ENCODE measurements around the gene GTPBP1. TPM values are rescaled to one million over a fixed set of nuclear protein-coding genes. Genes with fewer than 3 reads are reported as not detected.

GTPBP1 gene
- total RNA-seq, 1 experiment from 2014 or later, result 108 TPM

GRCh38 chr22:38758276-38758945 is 52.7 kb downstream of the GTPBP1 start:
- peaks cover 11% of the 10 kb centered on the region for H3K23me2 ChIP-seq (ENCODE audit: insufficient read length, low read depth, low read length, poor library complexity, severe bottlenecking)
- no peak overlapping the region for H3K18ac ChIP-seq (ENCODE audit: insufficient read length, low read depth, low read length)
- H3K27ac ChIP-seq (ENCODE audit: insufficient read length, low read depth, low read length), result no peak overlapping the region
- H2AK5ac ChIP-seq (ENCODE audit: insufficient read length, low read length), result no peak overlapping the region
- no peak overlapping the region for H4K8ac ChIP-seq (replicated peaks; ENCODE audit: insufficient read length, low read depth, low read length)
- H3T11ph ChIP-seq (ENCODE audit: low read length), result no peak overlapping the region
- peaks cover 5% of the 10 kb centered on the region; the same call in 1 of the 2 replicates for H3K4me1 ChIP-seq (ENCODE audit: insufficient read depth, low read length)
- H3K56ac ChIP-seq (ENCODE audit: insufficient read length, low read depth, low read length), result no peak overlapping the region
- peaks cover 3% of the 10 kb centered on the region for H3K27me3 Mint-ChIP-seq (ENCODE audit: low read depth)
- H3K36me3 Mint-ChIP-seq (ENCODE audit: insufficient read depth in 1 of 3, low read depth in 3 of 3), result no peaks in the 10 kb centered on the region
- no peak overlapping the region for H4K91ac ChIP-seq (ENCODE audit: insufficient read length, low read depth, low read length)
- H3K27me3 ChIP-seq (ENCODE audit: insufficient read depth, low read length), result no peaks in the 10 kb centered on the region; the same call in 1 of the 2 replicates
- no peak overlapping the region for H2AFZ ChIP-seq (ENCODE audit: low read length)
- no peaks in the 10 kb centered on the region for H3K9me3 Mint-ChIP-seq
- H3K4me2 ChIP-seq (ENCODE audit: insufficient read depth, insufficient read length, low read length), result no peak overlapping the region
- H3K4me3 Mint-ChIP-seq, result no peak overlapping the region; a peak in 1 of 5 replicates
- H3K4me1 Mint-ChIP-seq, result peaks cover 27 to 35% of the 10 kb centered on the region in 2 experiments
- H3K9me3 ChIP-seq (ENCODE audit: control insufficient read depth, low read depth, low read length), result no peaks in the 10 kb centered on the region
- H3K79me2 ChIP-seq (ENCODE audit: insufficient read depth, low read length), result no peaks in the 10 kb centered on the region
- no peak overlapping the region for H2BK5ac ChIP-seq (ENCODE audit: insufficient read length, low read length)
- no peak overlapping the region for H2BK12ac ChIP-seq (ENCODE audit: insufficient read length, low read depth, low read length)
- peak overlapping the region in 1 of 3 experiments; percentile 45; a peak in 1 of 7 replicates for H3K27ac Mint-ChIP-seq
- no peak overlapping the region for H3K4ac ChIP-seq (ENCODE audit: low read depth, low read length)
- no peak overlapping the region for H3K9ac ChIP-seq (ENCODE audit: extremely low read depth, insufficient read length, low read length)
- H4K20me1 ChIP-seq (ENCODE audit: control insufficient read depth, insufficient read depth, insufficient read length), result no peaks in the 10 kb centered on the region
- no peak overlapping the region for H4K5ac ChIP-seq (ENCODE audit: insufficient read length, low read depth, low read length)
- DNase-seq, result no peak
- no peak for TF ChIP-seq CTCF (conservative IDR thresholded peaks at IDR 0.05)
- WGBS (ENCODE audit: extremely low coverage, insufficient read length, low lambda C conversion rate), result no CpG with 5 or more reads among the region's 16 CpGs
- H3K23ac ChIP-seq (ENCODE audit: insufficient read length, low read depth, low read length), result no peak overlapping the region
- H2BK15ac ChIP-seq (ENCODE audit: low read depth, low read length), result no peak overlapping the region
- H3K14ac ChIP-seq (ENCODE audit: insufficient read depth, low read length), result no peak overlapping the region
- no peaks in the 10 kb centered on the region for H3K79me1 ChIP-seq (ENCODE audit: insufficient read depth, low read depth, low read length, poor library complexity, severe bottlenecking)
- no peak overlapping the region for H2BK120ac ChIP-seq (ENCODE audit: low read depth, low read length, poor library complexity, severe bottlenecking)
- no peak overlapping the region for H2BK20ac ChIP-seq (ENCODE audit: low read depth, low read length, poor library complexity, severe bottlenecking)

Data from H9 (cell line).